Loucy (cell line): ENCODE measurements around the gene PRKN.

Source experiments
- H2AFZ ChIP-seq: fragments of 200-600 bp; sonication (generic); 2 replicates; pipeline ENCODE4 v1.6.0; 2016; ENCODE audit warnings: antibody characterized with exemption, mild to moderate bottlenecking, low read length, moderate library complexity
- H3F3A ChIP-seq: fragments of 200-600 bp; 2 replicates; pipeline ENCODE4 v1.6.0; 2016; ENCODE audit warnings: antibody characterized with exemption, low read depth, mild to moderate bottlenecking
- H3K27me3 ChIP-seq: fragments of 200-600 bp; sonication (generic); 2 replicates; pipeline ENCODE4 v1.6.1; 2014; ENCODE audit warnings: low read length, mild to moderate bottlenecking; ENCODE audit not compliant: insufficient read depth, poor library complexity, severe bottlenecking
- H3K36me3 ChIP-seq: fragments of 200-600 bp; sonication (generic); 2 replicates; pipeline ENCODE4 v1.6.1; 2016; ENCODE audit warnings: low read length; ENCODE audit not compliant: insufficient read depth
- H3K4me1 ChIP-seq: fragments of 200-600 bp; sonication (generic); 2 replicates; pipeline ENCODE4 v1.5.1; 2014; ENCODE audit warnings: low read length, mild to moderate bottlenecking; ENCODE audit not compliant: insufficient read depth, poor library complexity, severe bottlenecking
- H3K4me2 ChIP-seq: fragments of 200-600 bp; sonication (generic); 2 replicates; pipeline ENCODE4 v1.6.0; 2014; ENCODE audit warnings: antibody characterized with exemption, low read length, low read depth, mild to moderate bottlenecking; ENCODE audit not compliant: poor library complexity, severe bottlenecking
- H3K4me3 ChIP-seq: fragments of 200-600 bp; sonication (generic); 2 replicates; pipeline ENCODE4 v1.5.1; 2014; ENCODE audit warnings: low read length, mild to moderate bottlenecking, mixed read lengths; ENCODE audit not compliant: poor library complexity, severe bottlenecking
- H3K79me2 ChIP-seq: fragments of 200-600 bp; sonication (generic); 2 replicates; pipeline ENCODE4 v1.6.1; 2014; ENCODE audit warnings: low read length; ENCODE audit not compliant: insufficient read depth
- H3K9ac ChIP-seq: fragments of 200-600 bp; sonication (generic); 2 replicates; pipeline ENCODE4 v1.6.0; 2014; ENCODE audit warnings: mild to moderate bottlenecking, low read depth, low read length, moderate library complexity; ENCODE audit not compliant: poor library complexity, severe bottlenecking
- H3K9me2 ChIP-seq: fragments of 200-600 bp; sonication (generic); replicated peaks from 2 replicates; pipeline ENCODE4 v1.6.1; 2016; ENCODE audit warnings: low read depth, low read length, mixed read lengths
- H3K9me3 ChIP-seq: fragments of 200-600 bp; sonication (generic); 2 replicates; pipeline ENCODE4 v1.6.1; 2014; ENCODE audit warnings: mild to moderate bottlenecking, antibody characterized with exemption, low read length, low read depth; ENCODE audit not compliant: insufficient read depth
- H4K20me1 ChIP-seq: fragments of 200-600 bp; sonication (generic); 2 replicates; pipeline ENCODE4 v1.6.0; 2014; ENCODE audit warnings: antibody characterized with exemption, low read length, mild to moderate bottlenecking; ENCODE audit not compliant: insufficient read depth, poor library complexity, severe bottlenecking
- CTCF ChIP-seq: fragments of 200-600 bp; sonication (generic); conservative IDR thresholded peaks from 2 replicates; pipeline ENCODE4 v1.5.1; 2014; ENCODE audit warnings: mild to moderate bottlenecking, antibody characterized with exemption, low read length
- EZH2phosphoT487 ChIP-seq: fragments of 200-600 bp; IDR thresholded peaks from 2 replicates; pipeline ENCODE4 v1.6.1; 2018; ENCODE audit warnings: antibody characterized with exemption, mild to moderate bottlenecking, moderate library complexity, borderline replicate concordance

PRKN gene

DNA sequence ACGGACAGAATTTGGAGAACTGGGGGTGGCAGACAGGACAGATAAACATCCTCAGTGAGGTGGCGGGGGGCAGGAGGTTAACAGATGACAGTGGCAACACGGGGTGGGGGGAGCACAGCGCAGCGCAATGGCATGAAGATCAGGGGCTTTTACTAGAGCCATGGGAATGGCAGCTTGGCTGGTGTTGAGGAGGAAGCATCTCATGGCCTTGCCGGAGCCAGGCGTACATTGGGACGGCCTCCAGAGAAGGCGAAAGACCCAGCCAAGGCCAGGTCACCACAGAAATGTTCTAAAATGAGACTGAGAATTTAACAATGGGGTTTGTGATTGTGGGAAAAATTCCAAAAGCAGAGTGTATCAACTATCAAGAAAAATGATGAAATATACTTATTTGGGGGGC is 173.0 kb downstream of the PRKN start:
- Histone ChIP-seq H3K9ac (no peak overlapping the region), H3K4me2 (no peak overlapping the region), H3F3A (no peaks in the 10 kb centered on the region), H3K27me3 (no peaks in the 10 kb centered on the region), H3K79me2 (no peaks in the 10 kb centered on the region), H3K36me3 (no peaks in the 10 kb centered on the region), H3K4me1 (no peaks in the 10 kb centered on the region), H3K4me3 (no peak overlapping the region), H4K20me1 (no peaks in the 10 kb centered on the region), H3K9me3 (no peaks in the 10 kb centered on the region; the same call in 1 of the 2 replicates), H3K9me2 (no peaks in the 10 kb centered on the region), H2AFZ (no peak overlapping the region)
- TF ChIP-seq CTCF: no peak
- TF ChIP-seq EZH2phosphoT487: no peak

- H3K9ac ChIP-seq: no peak overlapping the region
- no peaks in the 10 kb centered on the region for H3K4me1 ChIP-seq
- no peaks in the 10 kb centered on the region for H3K36me3 ChIP-seq
- H4K20me1 ChIP-seq: no peaks in the 10 kb centered on the region
- H3K79me2 ChIP-seq: no peaks in the 10 kb centered on the region
- no peak overlapping the region for H3K4me3 ChIP-seq
- no peak for TF ChIP-seq EZH2phosphoT487
- TF ChIP-seq CTCF: no peak
- peaks cover 4% of the 10 kb centered on the region; the same call in 1 of the 2 replicates for H3K9me3 ChIP-seq
- H2AFZ ChIP-seq: no peak overlapping the region
- H3F3A ChIP-seq: no peaks in the 10 kb centered on the region
- no peaks in the 10 kb centered on the region for H3K9me2 ChIP-seq
- no peak overlapping the region for H3K4me2 ChIP-seq
- no peaks in the 10 kb centered on the region for H3K27me3 ChIP-seq
Observed at GRCh38 chr6:162546905-162547304, 180.7 kb downstream of the PRKN start.

GRCh38 chr6:162543221-162543620 is 184.3 kb downstream of the PRKN start:
- H4K20me1 ChIP-seq: no peaks in the 10 kb centered on the region
- H3F3A ChIP-seq: no peaks in the 10 kb centered on the region
- no peaks in the 10 kb centered on the region for H3K4me1 ChIP-seq
- H3K27me3 ChIP-seq: no peaks in the 10 kb centered on the region
- no peak for TF ChIP-seq CTCF
- TF ChIP-seq EZH2phosphoT487: no peak
- H2AFZ ChIP-seq: no peak overlapping the region
- H3K9me3 ChIP-seq: peaks cover 4% of the 10 kb centered on the region; the same call in 1 of the 2 replicates
- no peak overlapping the region for H3K4me2 ChIP-seq
- H3K4me3 ChIP-seq: no peak overlapping the region
- H3K36me3 ChIP-seq: no peaks in the 10 kb centered on the region
- no peaks in the 10 kb centered on the region for H3K9me2 ChIP-seq
- no peak overlapping the region for H3K9ac ChIP-seq
- H3K79me2 ChIP-seq: no peaks in the 10 kb centered on the region
